Measurements from ENCODE around the gene ATXN1.

DNA sequence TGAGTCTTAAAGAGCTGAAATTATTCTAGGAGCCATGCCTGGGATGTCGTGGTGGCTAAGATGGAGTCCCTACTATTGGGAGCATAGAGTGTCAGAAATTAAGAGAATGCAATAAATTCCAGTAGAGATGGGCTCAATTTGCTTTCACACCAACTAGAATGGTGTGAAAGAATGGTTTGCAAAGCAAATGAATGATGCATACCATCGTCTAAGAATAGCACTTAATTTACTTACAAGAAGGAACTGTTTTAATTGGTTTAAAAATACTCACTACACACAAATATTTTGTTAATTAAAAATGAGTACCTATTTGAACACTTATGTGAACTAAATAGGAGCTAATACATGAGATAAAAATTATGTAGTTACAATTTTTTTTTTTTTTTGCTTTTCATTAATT, 390.3 kb downstream of the ATXN1 start:
- TF ChIP-seq CTCF (conservative IDR thresholded peaks at IDR 0.05; ENCODE audit: low read length), result no peak
- TF ChIP-seq EZH2phosphoT487 (IDR thresholded peaks at IDR 0.05; ENCODE audit: borderline replicate concordance), result no peak

All from Loucy (cell line).